ENCODE measurements around the gene GAGE10.

DNA sequence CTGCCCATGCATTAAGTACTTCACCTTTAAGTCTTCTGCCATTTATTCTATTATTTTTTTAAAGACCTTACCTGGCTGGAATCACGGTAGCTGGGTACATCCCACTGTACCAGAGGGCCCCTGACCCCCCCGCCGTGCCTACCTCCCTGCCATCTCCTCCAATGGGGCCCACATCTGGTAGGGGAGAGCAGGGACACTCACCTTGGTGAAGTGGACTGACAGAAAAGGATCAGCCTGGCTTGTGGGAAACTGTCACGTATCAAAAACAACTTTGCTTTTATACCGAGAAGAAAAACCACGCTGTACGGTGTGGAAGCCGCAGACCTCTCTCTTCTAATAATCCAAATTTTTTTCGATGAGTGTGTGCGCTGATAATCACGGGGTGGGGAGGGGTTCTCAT lies 39.0 kb upstream of the GAGE10 start, which contains the start of gene FOXP3:
- TF ChIP-seq, protein P1, sequence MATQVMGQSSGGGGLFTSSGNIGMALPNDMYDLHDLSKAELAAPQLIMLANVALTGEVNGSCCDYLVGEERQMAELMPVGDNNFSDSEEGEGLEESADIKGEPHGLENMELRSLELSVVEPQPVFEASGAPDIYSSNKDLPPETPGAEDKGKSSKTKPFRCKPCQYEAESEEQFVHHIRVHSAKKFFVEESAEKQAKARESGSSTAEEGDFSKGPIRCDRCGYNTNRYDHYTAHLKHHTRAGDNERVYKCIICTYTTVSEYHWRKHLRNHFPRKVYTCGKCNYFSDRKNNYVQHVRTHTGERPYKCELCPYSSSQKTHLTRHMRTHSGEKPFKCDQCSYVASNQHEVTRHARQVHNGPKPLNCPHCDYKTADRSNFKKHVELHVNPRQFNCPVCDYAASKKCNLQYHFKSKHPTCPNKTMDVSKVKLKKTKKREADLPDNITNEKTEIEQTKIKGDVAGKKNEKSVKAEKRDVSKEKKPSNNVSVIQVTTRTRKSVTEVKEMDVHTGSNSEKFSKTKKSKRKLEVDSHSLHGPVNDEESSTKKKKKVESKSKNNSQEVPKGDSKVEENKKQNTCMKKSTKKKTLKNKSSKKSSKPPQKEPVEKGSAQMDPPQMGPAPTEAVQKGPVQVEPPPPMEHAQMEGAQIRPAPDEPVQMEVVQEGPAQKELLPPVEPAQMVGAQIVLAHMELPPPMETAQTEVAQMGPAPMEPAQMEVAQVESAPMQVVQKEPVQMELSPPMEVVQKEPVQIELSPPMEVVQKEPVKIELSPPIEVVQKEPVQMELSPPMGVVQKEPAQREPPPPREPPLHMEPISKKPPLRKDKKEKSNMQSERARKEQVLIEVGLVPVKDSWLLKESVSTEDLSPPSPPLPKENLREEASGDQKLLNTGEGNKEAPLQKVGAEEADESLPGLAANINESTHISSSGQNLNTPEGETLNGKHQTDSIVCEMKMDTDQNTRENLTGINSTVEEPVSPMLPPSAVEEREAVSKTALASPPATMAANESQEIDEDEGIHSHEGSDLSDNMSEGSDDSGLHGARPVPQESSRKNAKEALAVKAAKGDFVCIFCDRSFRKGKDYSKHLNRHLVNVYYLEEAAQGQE (IDR thresholded peaks at IDR 0.05; ENCODE audit: low read depth): no peak
- TF ChIP-seq TCF12 (IDR thresholded peaks at IDR 0.05; ENCODE audit: low read depth): no peak
- no peak for TF ChIP-seq RAD21 (IDR thresholded peaks at IDR 0.05; ENCODE audit: low read depth)
- TF ChIP-seq, protein P2, sequence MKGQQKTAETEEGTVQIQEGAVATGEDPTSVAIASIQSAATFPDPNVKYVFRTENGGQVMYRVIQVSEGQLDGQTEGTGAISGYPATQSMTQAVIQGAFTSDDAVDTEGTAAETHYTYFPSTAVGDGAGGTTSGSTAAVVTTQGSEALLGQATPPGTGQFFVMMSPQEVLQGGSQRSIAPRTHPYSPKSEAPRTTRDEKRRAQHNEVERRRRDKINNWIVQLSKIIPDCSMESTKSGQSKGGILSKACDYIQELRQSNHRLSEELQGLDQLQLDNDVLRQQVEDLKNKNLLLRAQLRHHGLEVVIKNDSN (IDR thresholded peaks at IDR 0.05): no peak
- no peak for TF ChIP-seq CEBPB (IDR thresholded peaks at IDR 0.05)
- TF ChIP-seq, protein P3, sequence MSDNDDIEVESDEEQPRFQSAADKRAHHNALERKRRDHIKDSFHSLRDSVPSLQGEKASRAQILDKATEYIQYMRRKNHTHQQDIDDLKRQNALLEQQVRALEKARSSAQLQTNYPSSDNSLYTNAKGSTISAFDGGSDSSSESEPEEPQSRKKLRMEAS (IDR thresholded peaks at IDR 0.05): no peak
